ENCODE results near the gene PIEZO2.

- TF ChIP-seq CTCF (optimal IDR thresholded peaks at IDR 0.05 in 1 of 3, IDR thresholded peaks at IDR 0.05 in 1 of 3, conservative IDR thresholded peaks at IDR 0.05 in 1 of 3; ENCODE audit: extremely low read depth in 1 of 3, insufficient read depth in 2 of 3, low read length in 3 of 3) (no peak), EZH2 (IDR thresholded peaks at IDR 0.05; ENCODE audit: low read length) (no peak)
Observed at GRCh38 chr18:10949655-10950054, 199.7 kb downstream of the PIEZO2 start.

All from keratinocyte (primary cell).